Stimulated activated CD8-positive, alpha-beta memory T cell treated with anti-CD3 and anti-CD28 coated beads, Interleukin-2, amount 100 ng/mL, for 48 hours (primary cell): ENCODE measurements around the gene DCAF4.
"Not testable (repeated sequence)": the region's sequence is repeated elsewhere in the genome, so short reads cannot be mapped to it uniquely, and the experiment has no call there.

ENCODE experiments used
- DNase-seq, 2 donors: peaks; one replicate each; pipeline ENCODE4 v3.0.0-alpha.2; 2020; ENCODE audit warnings: low read depth in 2 of 2

Gene DCAF4

DNA sequence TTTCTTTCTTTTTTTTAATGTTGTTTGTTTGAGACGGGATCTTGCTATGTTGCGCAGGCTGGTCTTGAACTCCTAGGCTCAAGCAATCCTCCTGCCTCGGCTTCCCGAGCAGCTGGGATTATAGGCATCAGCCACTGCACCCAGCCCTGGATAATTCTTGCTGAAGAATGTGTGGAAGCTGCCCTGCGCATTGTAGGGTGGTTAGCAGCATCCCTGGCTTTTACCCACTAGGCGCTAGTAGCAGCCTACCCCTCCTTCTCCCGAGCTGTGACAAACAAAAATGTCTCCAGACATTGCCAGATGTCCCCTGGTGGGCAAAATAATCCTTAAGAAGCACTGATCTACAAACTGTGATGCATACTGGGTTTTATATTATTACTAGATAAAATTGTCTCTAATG lies 6.6 kb downstream of the DCAF4 start:
- no peak for DNase-seq

DNA sequence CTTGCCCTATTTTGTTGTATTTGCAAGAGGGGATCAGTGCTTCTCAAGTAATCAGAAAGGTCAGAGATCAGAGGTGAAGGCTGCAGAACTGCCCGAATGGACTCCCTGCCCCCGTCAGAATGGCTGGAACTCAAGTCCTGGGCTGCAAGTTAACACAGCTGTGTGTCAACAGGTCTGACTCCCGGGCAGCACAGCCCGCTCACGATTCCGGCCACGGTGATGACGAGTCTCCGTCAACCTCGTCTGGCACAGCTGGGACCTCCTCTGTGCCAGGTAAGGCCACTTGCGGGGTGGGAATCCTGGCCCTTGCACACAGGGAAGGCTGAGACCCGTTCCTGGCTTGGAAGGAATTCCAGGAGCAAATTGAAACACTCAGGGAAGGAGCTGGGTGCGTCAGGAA lies 13.4 kb downstream of the DCAF4 start:
- DNase-seq, result no peak

DNA sequence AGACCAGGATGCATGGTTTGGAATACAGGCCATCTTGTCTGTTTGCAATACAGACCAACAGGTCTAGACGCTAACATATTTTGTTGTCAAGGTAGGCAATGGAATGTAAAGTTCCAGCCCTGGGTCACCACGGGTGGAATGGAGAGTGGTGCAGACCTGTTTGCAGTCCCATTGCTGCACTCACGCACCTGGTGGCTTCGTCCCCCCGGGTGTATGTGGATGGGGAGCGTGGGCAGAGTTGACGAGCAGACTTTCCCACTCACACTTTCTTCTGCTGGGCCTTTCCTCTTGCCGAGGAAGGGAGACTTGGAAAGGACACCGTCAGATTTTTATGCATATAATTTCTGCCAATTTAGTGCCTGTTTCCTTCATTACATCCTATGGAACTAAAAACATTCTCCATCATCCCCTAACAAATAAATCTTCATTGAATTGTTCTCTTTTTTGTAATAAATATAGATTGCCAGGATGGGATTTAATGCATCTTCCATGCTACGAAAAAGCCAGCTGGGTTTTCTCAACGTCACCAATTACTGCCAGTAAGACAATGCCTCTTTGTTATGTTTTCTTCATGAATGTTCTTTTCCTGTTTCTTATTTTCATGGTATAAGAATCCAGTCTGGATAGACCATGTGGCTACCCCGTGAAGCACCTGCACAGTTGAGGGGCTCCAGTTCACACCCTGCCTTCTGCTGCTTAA lies 15.2 kb downstream of the DCAF4 start:
- DNase-seq, result no peak

DNA sequence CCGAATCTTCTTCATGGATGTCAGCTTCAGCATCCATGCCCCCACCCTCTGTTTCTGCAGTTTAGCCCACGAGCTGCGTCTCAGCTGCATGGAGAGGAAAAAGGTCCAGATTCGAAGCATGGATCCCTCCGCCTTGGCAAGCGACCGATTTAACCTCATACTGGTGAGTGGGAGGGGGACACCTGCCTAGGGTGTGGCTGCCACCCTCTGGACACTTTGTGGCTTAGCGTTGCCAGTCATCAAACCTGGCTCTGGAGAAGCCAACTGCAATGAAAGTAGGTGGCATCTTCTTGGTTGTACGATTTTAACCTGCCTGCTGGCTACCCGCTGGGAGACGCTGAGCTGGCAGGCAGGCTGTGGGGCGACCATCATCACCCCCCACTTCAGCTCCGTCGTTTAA lies 16.7 kb downstream of the DCAF4 start:
- no peak for DNase-seq

DNA sequence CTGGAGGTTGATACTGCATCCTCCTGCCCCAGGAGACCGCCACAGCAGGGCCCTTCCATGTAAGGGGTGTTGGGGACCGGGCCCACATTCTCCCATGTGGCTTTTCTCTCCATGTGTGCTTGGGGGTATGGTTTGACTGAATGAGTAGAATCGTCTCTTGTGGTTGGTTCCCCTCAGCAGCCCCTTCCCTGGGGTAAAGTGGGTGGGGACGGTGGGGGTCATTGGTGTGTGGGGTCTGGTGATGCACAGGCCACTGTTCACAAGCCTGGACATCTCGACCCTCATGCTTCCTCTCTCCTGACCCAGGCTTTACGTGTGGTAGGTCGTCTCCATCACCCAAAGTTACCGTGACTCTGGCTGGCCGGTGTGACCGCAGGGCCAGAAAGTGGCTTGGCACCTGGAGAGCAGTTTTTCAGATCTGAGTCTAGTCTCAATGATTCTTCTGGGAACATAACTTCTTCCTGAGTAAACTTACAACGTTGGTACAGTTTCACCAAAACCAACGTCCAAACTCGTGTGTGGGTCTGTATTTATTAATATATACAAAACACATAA lies 17.7 kb downstream of the DCAF4 start:
- DNase-seq, result no peak

DNA sequence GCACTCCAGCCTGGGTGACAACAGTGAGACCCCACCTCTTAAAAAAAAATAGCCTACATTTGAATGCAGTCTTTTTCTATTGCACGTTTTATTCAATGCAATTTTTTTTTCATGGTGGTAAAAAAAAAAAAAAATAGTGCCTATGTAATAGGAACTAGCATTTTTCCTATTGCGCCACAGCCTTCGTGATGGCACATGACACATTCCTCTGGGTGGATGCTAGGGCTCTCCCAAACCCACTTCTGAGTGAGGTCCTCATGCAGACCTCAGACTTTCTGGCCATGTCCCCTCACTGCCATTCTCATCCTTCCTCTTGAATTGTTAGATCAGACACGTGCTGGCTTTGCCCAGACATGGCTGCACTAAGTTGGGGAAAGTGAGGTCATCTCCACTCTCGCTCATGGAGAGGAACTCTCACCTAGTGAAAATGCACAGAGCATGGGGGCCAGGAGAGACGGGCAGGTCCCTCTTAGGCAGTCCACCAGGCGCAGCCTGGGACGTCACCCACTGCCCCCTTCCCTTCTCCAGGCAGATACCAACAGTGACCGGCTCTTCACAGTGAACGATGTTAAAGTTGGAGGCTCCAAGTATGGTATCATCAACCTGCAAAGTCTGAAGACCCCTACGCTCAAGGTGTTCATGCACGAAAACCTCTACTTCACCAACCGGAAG lies 19.2 kb downstream of the DCAF4 start:
- no peak for DNase-seq

DNA sequence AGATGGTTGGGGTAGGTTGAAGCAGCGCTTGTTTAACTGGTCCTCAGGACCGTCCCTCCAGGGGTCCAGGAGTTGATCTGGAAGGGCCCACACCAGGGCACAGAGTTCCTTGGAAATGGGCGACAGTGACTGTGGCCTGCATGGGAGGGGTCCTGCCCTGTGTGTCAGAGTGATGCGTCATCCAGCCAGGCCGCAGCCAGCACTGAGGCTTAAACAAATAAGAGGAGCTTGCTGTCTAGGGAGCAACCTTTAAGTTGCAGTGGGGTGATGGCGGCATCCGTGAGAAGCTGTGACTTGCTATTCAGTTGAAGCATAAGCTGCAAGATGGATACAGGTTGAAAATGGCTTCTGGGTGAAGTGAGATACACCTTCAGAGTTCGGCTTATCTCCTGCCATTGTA lies 20.2 kb downstream of the DCAF4 start:
- DNase-seq, result no peak

DNA sequence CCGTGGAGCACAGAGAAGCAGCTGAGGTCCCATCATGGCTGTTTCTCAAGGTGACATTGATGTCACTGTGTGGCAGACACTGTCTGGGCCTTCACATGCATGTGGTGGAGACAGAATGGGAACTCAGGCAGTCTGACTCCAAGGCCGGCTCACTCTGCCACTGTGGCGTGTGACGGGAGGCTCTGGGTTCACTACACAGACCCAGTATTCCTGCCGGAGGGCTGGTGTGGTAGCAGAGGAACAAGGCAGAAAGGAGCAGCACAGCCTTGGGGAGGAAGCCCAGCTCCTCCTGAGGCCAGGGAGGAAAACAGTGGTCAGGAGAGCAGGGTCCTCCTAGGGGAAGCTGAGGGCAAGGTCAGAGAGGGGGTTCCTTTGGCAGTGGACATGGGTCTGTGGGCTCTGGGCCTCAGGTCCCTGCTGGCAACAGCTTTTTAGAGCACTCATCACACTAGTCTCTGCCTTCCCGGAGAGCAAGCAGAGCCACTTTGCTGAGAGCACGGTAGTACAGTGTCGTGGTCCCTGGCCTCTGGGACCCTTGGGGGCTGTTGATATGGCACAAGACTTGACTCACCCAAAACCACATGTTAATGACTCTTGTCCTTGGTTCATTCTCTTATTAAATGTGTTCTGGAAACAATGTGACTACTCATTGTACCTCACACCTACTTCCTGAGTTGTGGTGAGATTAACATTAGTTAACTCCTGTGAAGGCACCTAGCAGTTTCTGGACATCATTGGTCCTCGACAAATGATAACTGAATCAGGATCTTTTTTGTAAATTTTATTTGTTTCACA lies 21.3 kb downstream of the DCAF4 start:
- no peak for DNase-seq

DNA sequence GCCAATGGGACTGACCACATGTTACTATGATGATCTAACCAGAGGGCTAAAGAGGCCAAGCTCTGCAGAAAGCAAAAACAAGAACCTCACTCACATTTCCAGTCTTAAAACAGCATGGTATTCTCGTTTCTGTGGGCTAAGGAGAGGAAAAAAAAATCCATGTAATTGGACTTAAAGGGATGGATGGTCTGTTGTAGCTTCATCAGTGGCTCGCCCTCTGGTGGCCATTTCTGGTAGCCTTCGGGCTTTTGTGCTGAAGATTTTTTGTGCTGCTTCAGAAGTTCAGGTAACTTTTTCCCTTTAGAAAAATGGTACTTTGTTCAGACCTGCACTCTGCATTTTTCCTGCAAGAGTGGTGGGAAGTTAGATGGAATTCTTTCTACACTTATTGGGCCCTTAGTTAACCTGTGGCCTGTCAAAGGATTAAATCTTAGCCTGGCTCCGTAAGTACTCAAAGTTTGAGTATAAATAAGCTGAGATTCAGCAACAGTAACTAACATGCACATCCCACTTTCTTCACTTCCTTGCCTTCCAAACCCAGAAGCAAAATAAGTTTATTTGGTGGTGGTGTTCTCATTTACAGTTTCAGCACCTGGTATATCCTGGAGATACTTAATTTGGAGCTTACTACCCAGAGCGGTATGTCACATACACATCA lies 22.3 kb downstream of the DCAF4 start:
- peak in 1 of 2 donors; percentile 56 for DNase-seq

DNA sequence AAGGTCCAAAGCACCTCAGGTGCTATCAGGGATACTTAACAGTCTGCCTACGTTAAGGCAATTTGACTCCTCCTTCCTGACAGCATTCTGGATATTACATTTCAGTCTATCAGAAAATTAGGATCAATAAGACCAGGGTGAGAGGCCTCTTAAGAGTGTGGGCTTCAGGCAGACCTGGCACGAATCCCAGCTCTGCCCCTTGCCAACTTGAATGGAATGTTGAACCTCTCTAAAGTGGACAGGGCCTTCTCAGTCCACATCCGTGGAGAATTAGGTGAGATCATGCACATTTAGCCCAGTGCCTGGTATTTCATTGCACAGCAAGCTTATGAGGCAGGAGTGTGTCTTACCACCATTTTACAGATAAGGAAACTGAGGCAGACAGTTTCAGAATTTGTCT lies 25.9 kb downstream of the DCAF4 start:
- no peak for DNase-seq

DNA sequence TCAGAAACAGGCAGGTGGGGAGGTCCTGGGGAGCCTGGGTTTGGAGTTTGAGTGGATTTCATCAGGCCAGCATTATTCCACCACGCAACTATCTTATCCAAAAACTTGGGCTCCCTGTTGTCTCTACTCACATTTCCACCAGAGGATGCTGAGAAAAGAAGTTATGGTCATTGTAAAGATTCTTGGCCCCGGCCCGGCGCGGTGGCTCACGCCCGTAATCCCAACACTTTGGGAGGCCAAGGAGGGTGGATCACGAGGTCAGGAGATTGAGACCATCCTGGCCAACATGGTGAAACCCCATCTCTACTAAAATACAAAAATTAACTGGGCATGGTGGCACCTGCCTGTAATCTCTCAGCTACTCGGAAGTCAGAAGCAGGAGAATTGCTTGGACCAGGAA lies 30.5 kb downstream of the DCAF4 start:
- DNase-seq, result not testable (repeated sequence)

DNA sequence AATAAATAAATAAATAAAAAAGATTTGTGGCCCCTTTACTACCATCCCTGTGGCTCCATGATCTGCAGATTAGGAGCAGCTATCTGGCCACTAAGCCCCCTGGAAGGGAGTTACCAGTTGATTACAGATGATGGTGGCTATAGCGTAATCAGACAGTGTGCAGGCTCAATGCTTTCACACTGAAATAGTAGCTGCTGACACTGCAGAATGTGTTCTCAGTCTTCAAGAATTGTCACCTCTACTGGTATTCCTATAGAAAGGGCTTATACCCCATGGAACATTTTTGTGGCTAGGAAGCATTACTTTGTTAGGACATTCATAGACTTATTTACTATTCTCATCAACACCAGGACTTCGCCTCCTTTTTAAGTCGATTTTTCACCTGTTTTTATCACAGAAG lies 30.9 kb downstream of the DCAF4 start:
- no peak for DNase-seq

DNA sequence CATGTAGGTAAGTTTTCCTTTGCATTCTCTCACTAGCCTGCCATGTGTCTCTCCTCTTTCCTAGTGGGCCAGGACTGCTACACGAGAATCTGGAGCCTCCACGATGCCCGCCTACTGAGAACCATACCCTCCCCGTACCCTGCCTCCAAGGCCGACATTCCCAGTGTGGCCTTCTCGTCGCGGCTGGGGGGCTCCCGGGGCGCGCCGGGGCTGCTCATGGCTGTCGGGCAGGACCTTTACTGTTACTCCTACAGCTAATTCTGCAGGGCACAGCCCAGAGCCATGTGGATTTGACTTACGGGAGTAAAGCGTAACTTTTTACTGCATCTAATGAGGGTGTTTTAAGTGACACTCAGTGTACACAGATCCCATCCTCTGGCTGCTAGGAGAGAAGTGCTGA lies 32.3 kb downstream of the DCAF4 start:
- no peak for DNase-seq

DNA sequence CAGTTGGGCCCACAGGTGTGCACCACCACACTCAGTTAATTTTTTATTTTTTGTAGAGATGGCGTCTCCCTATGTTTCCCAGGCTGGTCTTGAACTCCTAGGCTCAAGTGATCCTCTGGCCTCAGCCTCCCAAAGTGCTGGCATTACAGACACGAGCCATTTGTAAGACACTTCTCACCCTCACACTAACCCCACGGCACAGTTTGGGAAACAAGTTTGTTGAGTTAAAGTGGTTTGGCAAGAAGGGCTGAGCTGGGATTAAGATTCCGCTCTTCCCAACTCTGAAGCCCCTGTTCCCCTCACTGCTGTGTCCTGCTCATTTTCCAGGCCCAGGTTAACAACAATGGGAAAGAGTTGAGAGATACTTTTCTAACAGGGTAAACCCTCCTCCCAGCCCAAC lies 34.8 kb downstream of the DCAF4 start:
- not testable (repeated sequence) for DNase-seq

DNA sequence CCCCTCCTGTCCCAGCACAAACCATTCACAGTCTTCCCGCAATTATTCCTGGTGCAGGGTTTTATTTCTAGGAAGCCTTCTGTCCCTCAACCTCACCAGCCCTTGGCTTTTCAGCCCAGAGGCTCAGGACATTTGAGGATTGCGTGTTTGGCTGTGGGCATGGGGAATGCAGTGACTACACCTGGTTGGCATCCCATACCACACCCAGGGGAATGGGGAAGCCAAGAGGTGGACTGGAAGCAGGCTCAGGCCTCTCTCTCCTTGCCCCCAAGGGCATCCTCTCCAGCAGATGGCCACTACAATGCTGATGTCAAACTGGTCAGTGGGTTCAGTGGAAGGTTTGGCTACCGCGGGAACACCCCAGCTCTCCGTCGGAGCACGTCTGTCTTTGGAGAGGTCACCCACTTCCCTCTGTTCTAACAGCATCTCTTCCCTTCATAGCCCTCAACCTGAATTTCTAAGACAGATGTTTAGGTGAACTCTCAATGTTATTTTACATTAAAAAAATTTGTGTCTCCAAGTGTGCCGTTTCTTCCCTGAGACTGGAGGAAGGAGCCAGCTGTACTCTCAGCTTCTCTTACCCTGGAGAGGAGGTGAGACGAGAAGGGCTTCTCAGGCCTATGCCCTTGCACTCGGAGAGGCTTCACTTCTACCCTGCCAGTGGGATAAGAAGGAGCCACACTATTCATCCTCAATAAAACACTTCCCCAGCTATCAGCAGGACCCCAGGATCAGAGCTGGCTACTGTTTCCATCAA lies 35.5 kb downstream of the DCAF4 start:
- no peak for DNase-seq

DNA sequence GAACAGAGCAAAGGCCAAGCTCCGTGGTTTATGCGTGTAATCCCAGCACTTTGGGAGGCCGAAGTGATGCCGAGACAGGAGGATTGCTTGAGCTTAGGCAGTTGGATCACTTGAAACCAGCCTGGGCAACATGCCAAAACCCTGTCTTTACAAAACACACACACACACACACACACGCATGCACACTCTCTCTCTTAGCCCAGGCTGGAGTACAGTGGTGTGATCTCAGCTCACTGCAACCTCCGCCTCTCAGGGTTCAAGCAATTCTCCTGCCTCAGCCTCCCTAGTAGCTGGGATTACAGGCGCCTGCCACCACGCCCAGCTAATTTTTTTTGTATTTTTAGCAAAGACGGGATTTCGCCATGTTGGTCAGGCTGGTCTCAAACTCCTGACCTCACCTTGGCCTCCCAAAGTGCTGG lies 36.1 kb downstream of the DCAF4 start:
- DNase-seq, result not testable (repeated sequence)

DNA sequence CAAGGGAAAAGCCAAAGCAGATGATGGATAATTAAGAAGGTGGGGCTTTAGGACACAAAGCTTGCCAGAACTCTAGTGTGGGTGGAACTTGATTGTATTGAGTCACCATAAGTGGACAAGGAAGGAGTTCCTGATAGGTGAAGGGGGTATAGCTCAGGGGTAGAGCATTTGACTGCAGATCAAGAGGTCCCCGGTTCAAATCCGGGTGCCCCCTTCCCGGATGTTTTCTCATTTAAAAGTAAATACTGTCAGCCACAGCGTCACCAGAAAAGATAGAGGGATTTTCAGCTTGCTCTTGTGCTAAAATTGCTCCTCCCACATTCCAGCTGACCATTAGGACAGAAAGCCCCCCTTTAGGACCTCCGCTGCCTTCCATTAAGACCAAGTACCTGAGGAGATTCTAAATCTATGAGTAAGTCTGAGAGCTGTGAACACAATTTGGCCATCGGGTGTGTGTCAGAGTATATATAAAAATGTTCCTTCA lies 36.6 kb downstream of the DCAF4 start:
- DNase-seq, result no peak

DNA sequence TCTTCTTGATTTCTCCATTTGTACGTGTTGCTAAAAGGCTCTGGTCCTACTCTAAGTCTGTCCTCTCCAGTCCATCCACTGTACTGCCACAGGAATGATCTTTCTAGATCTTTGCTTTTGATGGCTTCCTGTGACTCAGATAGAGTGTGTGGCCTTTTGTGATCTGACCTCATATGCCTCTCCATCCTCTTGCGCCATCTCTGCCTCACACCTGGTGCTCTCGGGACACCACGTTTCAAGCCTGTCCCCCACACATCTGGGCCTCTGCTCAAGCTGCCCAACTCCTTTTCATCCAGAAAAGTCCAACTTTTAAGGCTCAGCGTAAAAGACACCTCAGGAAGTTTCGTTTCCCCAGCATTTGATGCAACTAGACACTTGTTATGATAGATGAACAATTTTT lies 39.0 kb downstream of the DCAF4 start:
- no peak for DNase-seq

DNA sequence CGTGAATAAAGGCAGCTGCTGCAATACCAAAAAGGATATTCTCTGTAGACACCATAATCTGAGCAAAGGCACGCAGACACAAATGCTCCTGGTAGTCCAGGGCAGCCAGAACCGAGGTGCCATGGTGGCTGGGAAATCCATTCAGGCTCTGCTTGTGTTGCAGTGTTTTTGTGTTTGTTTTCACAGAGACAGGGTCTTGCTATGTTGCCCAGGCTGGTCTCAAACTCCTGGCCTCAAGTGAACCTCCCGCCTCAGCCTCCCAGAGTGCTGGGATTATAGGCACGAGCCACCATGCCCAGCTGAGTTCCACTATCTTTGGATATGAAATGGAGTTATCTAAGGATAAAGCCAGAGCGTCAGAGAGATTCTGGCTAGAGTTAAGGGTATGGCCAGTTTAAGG lies 39.8 kb downstream of the DCAF4 start:
- no peak for DNase-seq

DNA sequence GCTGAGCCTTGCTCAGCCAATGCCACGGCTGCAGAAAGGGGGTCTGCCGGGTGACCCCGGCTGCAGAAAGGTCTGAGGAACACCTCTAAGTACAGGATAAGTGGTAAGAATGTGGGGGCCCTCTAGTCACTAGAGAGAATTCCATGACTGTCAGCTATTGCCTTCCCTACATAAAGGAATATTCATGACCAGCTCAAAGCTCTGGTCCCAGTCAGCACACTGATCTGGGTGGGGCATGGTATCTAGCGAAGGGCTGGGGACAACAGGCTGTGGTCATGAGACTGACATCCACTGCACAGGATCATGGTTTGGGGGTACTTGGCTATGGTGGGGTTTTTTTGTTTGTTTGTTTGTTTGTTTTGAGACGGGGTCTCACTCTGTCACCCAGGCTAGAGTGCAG lies 42.1 kb downstream of the DCAF4 start:
- no peak for DNase-seq

DNA sequence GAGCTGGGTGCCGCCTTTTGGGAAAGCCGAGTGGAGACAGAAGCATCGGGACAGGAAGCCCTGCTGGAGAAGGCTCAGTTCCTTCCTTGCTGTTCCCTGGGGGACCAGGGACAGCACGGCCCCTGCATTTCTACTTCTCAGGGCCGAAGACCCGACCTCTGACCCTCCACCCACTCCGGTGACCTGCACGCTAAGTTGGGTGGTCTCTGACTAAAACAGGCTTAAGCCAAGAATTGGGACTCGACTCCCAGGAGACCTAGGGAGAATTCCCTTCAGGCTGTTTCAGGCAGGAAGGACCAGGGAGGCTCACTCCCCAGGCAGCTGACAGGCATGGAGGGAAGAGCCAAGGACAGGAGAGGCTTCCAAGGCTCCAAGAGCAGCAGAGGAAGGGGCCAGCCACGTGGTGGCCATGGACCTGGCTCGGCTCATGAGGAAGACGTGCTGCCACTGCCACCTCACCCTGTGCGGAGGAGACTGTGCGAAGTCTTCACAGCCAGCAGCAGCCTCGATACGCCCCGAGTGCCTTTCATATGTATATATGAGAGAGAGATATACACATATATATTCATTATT lies 43.9 kb downstream of the DCAF4 start:
- no peak for DNase-seq
